ENCODE measurements around the gene NBAS.

The NBAS gene

DNA sequence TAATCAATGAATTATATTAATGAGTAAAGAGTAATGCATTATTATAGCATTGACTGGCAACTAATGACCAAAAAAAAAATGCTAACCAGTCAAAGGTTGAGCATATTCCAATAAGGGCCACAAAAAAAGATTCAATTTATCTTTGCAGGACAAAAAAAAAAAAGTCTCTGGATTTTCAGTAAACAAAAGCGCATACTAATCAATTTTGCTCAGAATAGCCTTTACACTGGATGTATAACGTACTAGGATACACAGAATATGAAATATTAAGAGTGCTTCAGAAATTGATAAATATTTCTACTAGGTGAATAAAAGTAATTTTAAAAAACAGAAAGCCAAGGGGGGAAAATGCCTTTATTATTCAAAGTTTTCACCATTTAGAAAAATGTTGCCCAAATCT is 74.4 kb downstream of the NBAS start:
- no peak overlapping the region for H3K4me3 ChIP-seq (ENCODE audit: severe bottlenecking)
- H3K4me1 ChIP-seq (ENCODE audit: insufficient read depth, poor library complexity, severe bottlenecking): no peaks in the 10 kb centered on the region
- peaks cover 30% of the 10 kb centered on the region for H3K36me3 ChIP-seq (ENCODE audit: low read depth)
- no peaks in the 10 kb centered on the region for H3K27me3 ChIP-seq (ENCODE audit: insufficient read depth, poor library complexity, severe bottlenecking)
- TF ChIP-seq, protein P1, sequence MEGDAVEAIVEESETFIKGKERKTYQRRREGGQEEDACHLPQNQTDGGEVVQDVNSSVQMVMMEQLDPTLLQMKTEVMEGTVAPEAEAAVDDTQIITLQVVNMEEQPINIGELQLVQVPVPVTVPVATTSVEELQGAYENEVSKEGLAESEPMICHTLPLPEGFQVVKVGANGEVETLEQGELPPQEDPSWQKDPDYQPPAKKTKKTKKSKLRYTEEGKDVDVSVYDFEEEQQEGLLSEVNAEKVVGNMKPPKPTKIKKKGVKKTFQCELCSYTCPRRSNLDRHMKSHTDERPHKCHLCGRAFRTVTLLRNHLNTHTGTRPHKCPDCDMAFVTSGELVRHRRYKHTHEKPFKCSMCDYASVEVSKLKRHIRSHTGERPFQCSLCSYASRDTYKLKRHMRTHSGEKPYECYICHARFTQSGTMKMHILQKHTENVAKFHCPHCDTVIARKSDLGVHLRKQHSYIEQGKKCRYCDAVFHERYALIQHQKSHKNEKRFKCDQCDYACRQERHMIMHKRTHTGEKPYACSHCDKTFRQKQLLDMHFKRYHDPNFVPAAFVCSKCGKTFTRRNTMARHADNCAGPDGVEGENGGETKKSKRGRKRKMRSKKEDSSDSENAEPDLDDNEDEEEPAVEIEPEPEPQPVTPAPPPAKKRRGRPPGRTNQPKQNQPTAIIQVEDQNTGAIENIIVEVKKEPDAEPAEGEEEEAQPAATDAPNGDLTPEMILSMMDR (IDR thresholded peaks at IDR 0.05; ENCODE audit: poor library complexity, severe bottlenecking): no peak
- no peaks in the 10 kb centered on the region for H3K9me3 ChIP-seq (ENCODE audit: severe bottlenecking)
- DNase-seq (ENCODE audit: low spot score): no peak
- ATAC-seq (ENCODE audit: low read depth): no peak
- H3K27ac ChIP-seq (ENCODE audit: poor library complexity, severe bottlenecking): no peak overlapping the region

DNA sequence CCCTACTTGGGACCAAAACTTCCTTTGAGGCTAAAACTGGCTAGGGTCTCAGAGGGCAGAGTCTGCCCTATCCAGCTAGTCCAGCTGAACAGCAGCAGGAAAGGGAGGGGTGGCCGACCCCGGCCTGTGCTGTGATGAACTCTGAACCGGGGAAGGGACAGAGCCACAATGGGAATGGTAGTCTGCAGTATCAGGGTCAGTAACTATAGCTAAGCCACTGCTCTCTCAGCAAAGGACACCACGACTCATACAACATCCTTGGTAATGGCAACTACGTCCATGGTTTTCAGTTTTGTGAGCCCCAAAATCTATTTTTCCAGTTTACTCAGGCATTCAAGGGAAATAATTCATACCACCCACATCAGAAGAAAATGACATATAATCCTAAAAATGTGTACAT is 75.2 kb downstream of the NBAS start:
- peaks cover 30% of the 10 kb centered on the region for H3K36me3 ChIP-seq (ENCODE audit: low read depth)
- no peak overlapping the region for H3K4me3 ChIP-seq (ENCODE audit: severe bottlenecking)
- ATAC-seq (ENCODE audit: low read depth) (no peak), DNase-seq (ENCODE audit: low spot score) (no peak)
- H3K4me1 ChIP-seq (ENCODE audit: insufficient read depth, poor library complexity, severe bottlenecking): no peaks in the 10 kb centered on the region
- H3K27ac ChIP-seq (ENCODE audit: poor library complexity, severe bottlenecking): no peak overlapping the region
- H3K27me3 ChIP-seq (ENCODE audit: insufficient read depth, poor library complexity, severe bottlenecking): no peaks in the 10 kb centered on the region
- TF ChIP-seq, protein P1 (IDR thresholded peaks at IDR 0.05; ENCODE audit: poor library complexity, severe bottlenecking): no peak
- H3K9me3 ChIP-seq (ENCODE audit: severe bottlenecking): no peaks in the 10 kb centered on the region

DNA sequence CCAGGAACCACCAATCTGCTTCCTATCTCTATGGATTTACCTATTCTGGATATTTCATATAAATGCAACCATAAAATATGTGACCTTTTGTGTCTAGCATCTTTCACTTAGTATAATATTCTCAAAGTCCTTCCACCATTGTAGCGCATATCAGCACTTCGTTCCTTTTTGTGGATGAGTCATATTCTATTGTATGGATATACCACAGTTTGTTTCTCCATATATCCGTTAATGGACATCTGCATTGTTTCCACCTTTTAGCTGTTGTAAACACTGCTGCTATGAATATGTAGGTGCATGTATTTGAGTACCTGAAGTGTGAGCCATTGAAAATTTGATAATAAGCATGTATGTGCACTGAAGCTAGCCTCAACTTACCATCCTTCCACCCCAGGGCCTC is 80.1 kb downstream of the NBAS start:
- H3K9me3 ChIP-seq (ENCODE audit: severe bottlenecking): no peaks in the 10 kb centered on the region
- ATAC-seq (ENCODE audit: low read depth) (no peak), DNase-seq (ENCODE audit: low spot score) (no peak)
- no peaks in the 10 kb centered on the region for H3K4me1 ChIP-seq (ENCODE audit: insufficient read depth, poor library complexity, severe bottlenecking)
- H3K27me3 ChIP-seq (ENCODE audit: insufficient read depth, poor library complexity, severe bottlenecking): no peaks in the 10 kb centered on the region
- peaks cover 28% of the 10 kb centered on the region for H3K36me3 ChIP-seq (ENCODE audit: low read depth)
- no peak overlapping the region for H3K27ac ChIP-seq (ENCODE audit: poor library complexity, severe bottlenecking)
- H3K4me3 ChIP-seq (ENCODE audit: severe bottlenecking): no peak overlapping the region
- TF ChIP-seq, protein P1 (IDR thresholded peaks at IDR 0.05; ENCODE audit: poor library complexity, severe bottlenecking): no peak

DNA sequence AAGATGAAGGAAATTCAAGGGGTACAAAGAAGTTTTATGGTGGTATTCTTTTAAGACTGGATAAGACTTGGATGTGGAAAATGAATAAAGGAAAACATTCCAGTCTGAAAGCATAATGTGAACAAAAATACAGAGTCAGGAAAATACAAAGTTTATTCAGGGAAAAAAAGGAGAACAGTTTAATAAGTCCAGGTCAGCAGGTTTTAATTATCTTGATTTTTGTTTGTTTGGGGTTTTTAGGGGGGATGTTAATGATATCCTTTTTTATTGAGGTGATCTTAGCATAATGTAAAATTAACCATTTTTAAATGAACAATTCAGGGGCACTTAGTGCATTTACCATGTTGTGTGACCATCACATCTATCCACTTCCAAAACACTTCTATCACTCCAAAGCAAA is 80.6 kb downstream of the NBAS start:
- Histone ChIP-seq H3K4me1 (ENCODE audit: insufficient read depth, poor library complexity, severe bottlenecking) (no peaks in the 10 kb centered on the region), H3K4me3 (ENCODE audit: severe bottlenecking) (no peak overlapping the region), H3K27me3 (ENCODE audit: insufficient read depth, poor library complexity, severe bottlenecking) (no peaks in the 10 kb centered on the region), H3K9me3 (ENCODE audit: severe bottlenecking) (no peaks in the 10 kb centered on the region), H3K36me3 (ENCODE audit: low read depth) (peaks cover 28% of the 10 kb centered on the region), H3K27ac (ENCODE audit: poor library complexity, severe bottlenecking) (no peak overlapping the region)
- no peak for DNase-seq (ENCODE audit: low spot score)
- ATAC-seq (ENCODE audit: low read depth): no peak
- TF ChIP-seq, protein P1 (IDR thresholded peaks at IDR 0.05; ENCODE audit: poor library complexity, severe bottlenecking): no peak

DNA sequence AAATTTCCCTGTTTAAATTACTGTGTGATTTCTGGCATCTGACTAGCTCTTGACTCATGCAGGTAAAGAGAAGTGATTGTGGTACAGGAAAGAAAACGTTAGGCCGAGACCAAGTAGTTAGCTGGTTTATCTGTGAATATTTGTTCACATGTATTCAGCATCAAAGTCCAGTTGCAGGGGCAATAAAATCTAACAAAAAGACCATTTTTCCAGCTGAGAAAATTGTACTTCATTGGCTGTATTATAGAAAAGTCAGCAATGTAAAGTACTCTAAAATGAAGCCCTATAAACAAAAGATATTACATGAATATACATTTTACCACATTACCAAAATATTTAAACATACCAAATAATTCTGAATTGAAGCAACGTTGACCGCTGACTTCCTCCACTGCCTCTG is 88.3 kb downstream of the NBAS start:
- Histone ChIP-seq H3K27ac (ENCODE audit: poor library complexity, severe bottlenecking) (no peak overlapping the region), H3K27me3 (ENCODE audit: insufficient read depth, poor library complexity, severe bottlenecking) (no peaks in the 10 kb centered on the region), H3K4me3 (ENCODE audit: severe bottlenecking) (no peak overlapping the region), H3K36me3 (ENCODE audit: low read depth) (peaks cover 28% of the 10 kb centered on the region), H3K9me3 (ENCODE audit: severe bottlenecking) (no peaks in the 10 kb centered on the region), H3K4me1 (ENCODE audit: insufficient read depth, poor library complexity, severe bottlenecking) (no peaks in the 10 kb centered on the region)
- TF ChIP-seq, protein P1 (IDR thresholded peaks at IDR 0.05; ENCODE audit: poor library complexity, severe bottlenecking): no peak
- DNase-seq (ENCODE audit: low spot score) (no peak), ATAC-seq (ENCODE audit: low read depth) (no peak)
